GM18507 (cell line): ENCODE results near the gene CAPNS2.
"Not testable (repeated sequence)": the region's sequence is repeated elsewhere in the genome, so short reads cannot be mapped to it uniquely, and the experiment has no call there.

Source experiments
- DNase-seq: peaks from one replicate; pipeline ENCODE4 v3.0.0; 2011; ENCODE audit warnings: low read depth; ENCODE audit not compliant: insufficient read length; ENCODE audit errors: extremely low spot score
- FAIRE-seq: peaks from 2 replicates; lab custom pipeline; 2011; peaks lifted over from hg19 to GRCh38; lab: Jason Lieb, UNC

Gene CAPNS2

GRCh38 chr16:55563797-55564196, 2.7 kb upstream of the CAPNS2 start:
- DNase-seq (no peak), FAIRE-seq (no peak)

- FAIRE-seq (no peak), DNase-seq (no peak)
These were observed 1.4 kb upstream of the CAPNS2 start for GRCh38 chr16:55565086-55565485.

DNA sequence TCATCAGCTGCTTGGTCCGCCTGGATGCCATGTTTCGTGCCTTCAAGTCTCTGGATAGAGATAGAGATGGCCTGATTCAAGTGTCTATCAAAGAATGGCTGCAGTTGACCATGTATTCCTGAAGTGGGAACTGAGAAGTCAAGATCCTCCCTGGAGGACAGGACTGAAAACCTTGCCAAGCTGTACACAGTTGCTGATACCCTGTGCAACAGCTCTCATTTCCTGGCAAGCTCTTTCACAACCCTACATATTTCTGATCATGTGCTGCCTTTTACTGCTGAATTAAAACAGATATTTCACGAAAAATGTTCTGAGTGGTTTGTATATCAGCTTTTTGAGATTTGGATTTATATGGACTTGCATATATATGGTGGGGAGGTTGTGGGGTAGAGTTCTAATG, 898 bp downstream of the CAPNS2 start:
- DNase-seq, result no peak
- FAIRE-seq, result no peak

- no peak for FAIRE-seq
- DNase-seq, result no peak
These were observed 1.7 kb downstream of the CAPNS2 start for GRCh38 chr16:55568207-55568606.

- no peak for FAIRE-seq
These were observed 2.5 kb downstream of the CAPNS2 start for GRCh38 chr16:55569025-55569424.

DNA sequence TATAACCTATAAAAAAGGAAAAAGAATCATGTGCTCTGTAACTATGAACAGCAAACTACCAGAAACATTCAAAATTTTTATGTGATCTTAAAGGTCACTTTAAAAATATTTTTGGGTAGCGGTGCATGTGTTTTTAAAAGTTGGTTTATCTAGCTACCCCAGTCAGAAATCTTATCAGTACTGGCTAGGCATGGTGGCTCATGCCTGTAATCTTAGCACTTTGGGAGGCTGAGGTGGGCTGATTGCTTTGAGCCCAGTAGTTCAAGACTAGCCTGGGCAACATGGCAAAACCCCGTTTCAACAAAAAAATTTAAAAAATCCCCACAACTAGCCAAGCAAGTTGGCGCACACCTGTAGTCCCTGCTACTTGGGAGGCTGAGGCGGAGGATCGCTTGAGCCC, 3.7 kb downstream of the CAPNS2 start:
- FAIRE-seq (no peak), DNase-seq (no peak)

More at GRCh38 chr16:55569025-55569424, 2.5 kb downstream of the CAPNS2 start:
- no peak for DNase-seq

GRCh38 chr16:55571191-55571897, 4.9 kb downstream of the CAPNS2 start:
- no peak for DNase-seq
- FAIRE-seq, result no peak

DNA sequence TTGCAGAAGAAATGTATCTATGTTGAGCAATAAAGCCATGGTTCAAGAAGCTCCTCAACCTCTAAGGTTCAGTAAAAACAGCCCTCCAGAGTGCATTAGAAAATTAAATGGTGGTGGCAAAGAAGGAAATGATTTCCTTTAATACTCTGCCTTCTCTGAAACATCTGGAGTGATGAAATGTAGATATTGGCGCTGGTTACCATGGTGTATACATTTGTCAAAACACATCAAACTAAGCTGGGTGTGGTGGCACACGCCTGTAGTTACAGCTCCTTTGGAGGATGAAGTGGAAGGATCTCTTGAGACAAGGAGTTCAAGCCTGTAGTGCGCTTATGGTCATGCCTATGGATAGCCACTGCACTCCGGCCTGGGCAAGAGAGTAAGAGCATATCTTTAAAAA, 6.0 kb downstream of the CAPNS2 start:
- FAIRE-seq, result no peak

GRCh38 chr16:55574811-55575210, 8.3 kb downstream of the CAPNS2 start:
- DNase-seq (no peak), FAIRE-seq (no peak)

More for the DNA sequence above, 6.0 kb downstream of the CAPNS2 start:
- DNase-seq, result no peak

GRCh38 chr16:55575496-55575895, 9.0 kb downstream of the CAPNS2 start:
- FAIRE-seq (no peak), DNase-seq (no peak)

GRCh38 chr16:55576384-55576783, 9.9 kb downstream of the CAPNS2 start:
- DNase-seq, result no peak
- FAIRE-seq, result no peak

DNA sequence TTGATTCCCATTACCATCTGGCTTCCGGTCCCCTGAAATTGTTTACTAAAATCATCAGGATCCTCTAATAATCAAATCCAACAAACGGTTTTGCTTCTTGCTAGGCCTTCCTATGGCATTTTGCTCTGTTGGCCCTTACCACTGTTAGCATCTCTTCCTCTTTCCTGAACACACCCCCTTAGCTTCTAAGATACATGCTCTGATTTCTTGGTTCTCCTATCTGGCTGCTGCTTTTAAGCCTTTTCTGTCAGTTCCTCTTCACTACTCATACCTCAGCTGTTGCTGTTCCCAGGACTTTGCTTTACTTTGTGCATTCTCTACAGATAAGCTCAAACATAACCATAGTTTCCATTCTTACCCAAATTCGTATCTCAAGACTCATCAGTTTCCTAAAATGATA, 11.4 kb downstream of the CAPNS2 start:
- DNase-seq (no peak), FAIRE-seq (no peak)

- DNase-seq (no peak), FAIRE-seq (no peak)
These were observed 19.1 kb downstream of the CAPNS2 start for GRCh38 chr16:55585631-55586030.

GRCh38 chr16:55588799-55589198, 22.3 kb downstream of the CAPNS2 start:
- no peak for DNase-seq
- FAIRE-seq, result no peak

- no peak for FAIRE-seq
- no peak for DNase-seq
These were observed 25.8 kb downstream of the CAPNS2 start for GRCh38 chr16:55592306-55592705.

DNA sequence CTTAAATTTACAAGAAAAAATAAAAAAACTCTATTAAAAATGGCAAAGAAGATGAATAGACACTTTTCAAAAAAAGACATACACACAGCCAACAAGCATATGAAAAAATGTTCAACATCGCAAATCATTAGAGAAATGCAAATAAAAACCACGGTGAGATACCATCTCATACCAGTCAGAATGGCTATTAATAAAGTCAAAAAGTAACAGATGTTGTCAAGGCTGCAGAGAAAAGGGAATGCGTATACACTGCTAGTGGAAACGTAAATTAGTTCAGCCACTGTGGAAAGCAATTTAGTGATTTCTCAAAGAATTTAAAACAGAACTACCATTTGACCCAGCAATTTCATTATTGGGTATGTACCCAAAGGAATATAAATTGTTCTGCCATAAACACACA, 31.4 kb downstream of the CAPNS2 start:
- FAIRE-seq (no peak), DNase-seq (no peak)

DNA sequence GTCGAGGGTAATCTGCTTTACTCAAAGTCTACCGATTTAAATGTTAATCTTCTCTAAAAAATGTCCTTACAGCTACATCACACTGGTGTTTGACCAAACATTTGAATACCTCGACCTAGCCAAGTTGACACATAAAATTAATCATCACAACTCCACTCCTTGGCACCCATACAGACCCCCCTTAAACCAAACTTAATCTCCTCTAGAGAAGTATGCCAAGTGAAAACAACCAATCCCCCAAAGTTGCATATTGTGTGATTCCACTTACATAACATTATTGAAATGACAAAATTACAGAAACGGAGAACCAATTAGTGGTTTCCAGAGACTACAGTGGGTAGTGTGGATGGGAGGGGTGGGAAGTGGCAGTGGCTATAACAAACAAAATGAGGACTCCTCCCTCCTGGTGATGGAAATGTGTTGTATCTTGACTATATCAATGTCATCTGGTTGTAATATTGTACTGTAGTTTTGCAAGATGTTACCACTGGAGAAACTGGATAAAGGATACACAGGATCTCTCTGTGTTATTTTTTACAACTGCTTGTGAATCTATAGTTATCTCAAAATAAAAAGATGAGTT, 39.4 kb downstream of the CAPNS2 start:
- DNase-seq (no peak), FAIRE-seq (no peak)

DNA sequence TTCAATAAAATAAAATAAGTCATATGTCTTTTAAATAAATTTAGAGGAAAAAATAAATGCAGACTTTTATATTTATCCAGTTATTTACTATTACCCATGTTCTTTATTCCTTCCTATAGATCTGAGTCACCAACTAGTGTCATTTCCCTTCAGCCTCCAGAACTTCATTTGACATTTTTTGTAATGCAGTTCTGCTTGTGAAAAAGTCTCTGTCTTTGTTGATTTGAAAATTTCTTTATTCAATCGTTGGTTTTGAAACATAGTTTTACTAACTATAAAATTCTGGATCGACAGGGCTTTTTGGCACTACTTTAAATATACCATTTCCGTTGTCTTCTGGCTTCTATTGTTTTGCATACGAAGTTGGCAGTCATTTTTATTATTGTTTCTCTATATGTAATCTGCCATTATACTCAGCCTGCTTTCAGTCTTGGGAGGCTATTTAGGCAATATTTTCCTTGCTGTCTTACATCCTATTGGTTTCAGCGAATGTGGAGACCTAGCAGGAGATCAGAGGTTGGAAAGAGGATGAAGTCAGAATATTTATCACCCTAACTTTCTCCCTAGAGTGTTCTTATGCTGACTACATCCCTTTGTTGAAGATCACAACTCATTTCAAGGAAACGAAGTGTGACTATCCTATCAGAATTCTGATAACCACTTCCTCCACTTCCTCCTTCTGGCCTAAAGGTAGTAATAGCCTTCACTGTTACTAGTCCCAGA, 47.3 kb downstream of the CAPNS2 start:
- no peak for DNase-seq
- FAIRE-seq, result no peak

- no peak for DNase-seq
- no peak for FAIRE-seq
These were observed 48.6 kb downstream of the CAPNS2 start for GRCh38 chr16:55615071-55615470.

DNA sequence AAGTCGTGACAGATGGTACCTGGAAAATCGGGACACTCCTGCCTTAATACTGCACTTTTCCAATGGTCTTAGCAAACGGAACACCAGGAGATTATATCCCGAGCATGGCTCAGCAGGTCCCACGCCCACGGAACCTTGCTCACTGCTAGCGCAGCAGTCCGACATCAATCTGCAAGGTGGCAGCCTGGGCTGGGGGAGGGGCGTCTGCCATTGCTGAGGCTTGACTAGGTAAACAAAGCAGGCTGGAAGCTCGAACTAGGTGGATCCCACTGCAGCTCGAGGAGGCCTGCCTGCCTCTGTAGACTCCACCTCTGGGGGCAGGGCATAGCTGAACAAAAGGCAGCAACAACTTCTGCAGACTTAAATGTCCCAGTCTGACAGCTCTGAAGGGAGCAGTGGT, 49.2 kb downstream of the CAPNS2 start:
- DNase-seq, FAIRE-seq: not testable (repeated sequence)
